ENCODE measurements around the gene ZNF837.

ZNF837 gene

DNA sequence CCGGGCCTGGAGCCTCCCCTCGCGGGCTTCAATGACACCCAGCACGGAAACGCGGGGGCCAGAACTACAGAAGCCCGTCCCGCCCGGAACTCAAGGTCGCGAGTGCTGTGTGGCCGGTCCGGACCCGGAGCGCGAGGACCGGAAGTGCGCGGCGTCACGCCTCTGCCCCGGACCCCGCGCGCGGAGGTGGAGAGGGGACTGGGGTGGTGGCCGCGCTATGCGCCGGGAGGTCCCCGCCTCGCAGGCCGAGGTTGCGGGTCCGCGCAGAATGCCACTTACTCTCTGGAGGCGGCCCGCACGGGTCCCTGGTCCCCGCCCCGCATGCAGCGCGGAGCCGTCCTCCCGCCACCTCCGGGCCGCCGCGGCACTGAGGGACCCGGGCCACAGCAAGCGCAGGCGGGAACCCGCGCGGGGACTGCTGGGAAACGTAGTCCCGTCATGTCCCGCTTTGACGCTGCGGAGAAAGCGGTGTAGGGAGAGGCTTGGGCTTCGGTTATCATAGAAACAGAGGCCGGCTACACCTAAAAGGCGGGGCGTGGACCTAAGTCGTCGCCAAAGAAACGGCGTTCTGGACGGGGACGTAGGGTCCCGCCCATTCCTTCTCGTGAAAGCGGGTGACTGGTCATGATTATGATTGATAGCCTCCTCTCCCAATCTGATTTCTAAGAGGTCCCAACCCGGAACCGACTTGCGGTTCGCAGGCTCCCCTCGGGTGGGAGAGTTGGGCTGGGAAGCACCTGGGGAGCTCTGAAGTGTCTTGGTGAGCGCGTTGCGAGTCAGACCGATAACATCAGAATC lies at the start of gene ZNF837:
TSS of gene ZNF837 (minus strand) at position 369 of the 798 bp plus-strand sequence. CDS start 11,698 bp downstream, outside the sequence.
- DNase-seq (ENCODE audit: low read depth), result peak; percentile 100
- TF ChIP-seq, protein P1, sequence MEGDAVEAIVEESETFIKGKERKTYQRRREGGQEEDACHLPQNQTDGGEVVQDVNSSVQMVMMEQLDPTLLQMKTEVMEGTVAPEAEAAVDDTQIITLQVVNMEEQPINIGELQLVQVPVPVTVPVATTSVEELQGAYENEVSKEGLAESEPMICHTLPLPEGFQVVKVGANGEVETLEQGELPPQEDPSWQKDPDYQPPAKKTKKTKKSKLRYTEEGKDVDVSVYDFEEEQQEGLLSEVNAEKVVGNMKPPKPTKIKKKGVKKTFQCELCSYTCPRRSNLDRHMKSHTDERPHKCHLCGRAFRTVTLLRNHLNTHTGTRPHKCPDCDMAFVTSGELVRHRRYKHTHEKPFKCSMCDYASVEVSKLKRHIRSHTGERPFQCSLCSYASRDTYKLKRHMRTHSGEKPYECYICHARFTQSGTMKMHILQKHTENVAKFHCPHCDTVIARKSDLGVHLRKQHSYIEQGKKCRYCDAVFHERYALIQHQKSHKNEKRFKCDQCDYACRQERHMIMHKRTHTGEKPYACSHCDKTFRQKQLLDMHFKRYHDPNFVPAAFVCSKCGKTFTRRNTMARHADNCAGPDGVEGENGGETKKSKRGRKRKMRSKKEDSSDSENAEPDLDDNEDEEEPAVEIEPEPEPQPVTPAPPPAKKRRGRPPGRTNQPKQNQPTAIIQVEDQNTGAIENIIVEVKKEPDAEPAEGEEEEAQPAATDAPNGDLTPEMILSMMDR (IDR thresholded peaks at IDR 0.05; ENCODE audit: insufficient read depth, low read depth, low read length, missing control alignments), result peak; percentile 2
- H3K4me3 ChIP-seq (ENCODE audit: low read depth, low read length), result peak within 1 kb of the TSS; percentile 84

DNA sequence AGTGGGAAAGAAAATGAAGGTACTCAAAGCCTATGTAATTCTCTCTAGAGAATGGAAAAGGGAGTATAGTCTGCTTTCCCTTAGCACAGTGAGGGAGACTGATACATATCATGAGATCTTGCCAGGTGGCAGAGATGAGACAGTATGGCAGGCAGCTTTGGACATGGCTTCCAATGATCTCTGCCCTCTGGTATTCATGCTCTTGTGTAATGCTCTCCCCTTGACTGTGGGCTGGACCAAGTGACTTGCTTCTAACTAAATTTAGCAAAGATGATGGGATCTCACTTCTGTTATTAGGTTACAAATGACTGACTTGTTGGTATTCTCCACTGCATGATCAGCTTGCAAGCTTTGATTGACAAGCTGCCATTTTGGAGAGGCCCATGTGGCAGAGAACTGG lies 48.9 kb upstream of the ZNF837 start:
- no peak overlapping the region for H3K4me3 ChIP-seq (ENCODE audit: low read depth, low read length)
- TF ChIP-seq, protein P1 (IDR thresholded peaks at IDR 0.05; ENCODE audit: insufficient read depth, low read depth, low read length, missing control alignments), result no peak
- no peak for DNase-seq (ENCODE audit: low read depth)

DNA sequence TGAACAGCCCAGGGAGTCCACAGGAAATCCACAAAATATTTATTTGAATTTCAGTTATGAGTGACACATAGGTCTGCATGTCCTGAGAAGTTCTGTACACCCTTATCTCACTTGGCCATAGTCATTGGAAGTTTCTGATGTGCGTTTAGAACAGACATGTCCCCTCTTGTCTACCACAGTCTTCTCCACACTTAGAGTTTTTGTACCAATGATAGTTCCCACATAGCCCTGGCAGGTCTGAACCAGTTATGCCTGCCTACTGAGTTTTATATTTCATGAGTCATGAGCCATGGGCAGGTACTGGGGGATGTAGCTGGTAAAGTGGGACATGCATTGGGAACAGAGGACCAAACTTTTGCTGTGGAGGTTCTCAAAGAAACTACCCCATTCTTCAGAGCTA lies 47.8 kb upstream of the ZNF837 start:
- DNase-seq (ENCODE audit: low read depth), result no peak
- TF ChIP-seq, protein P1 (IDR thresholded peaks at IDR 0.05; ENCODE audit: insufficient read depth, low read depth, low read length, missing control alignments), result no peak
- no peak overlapping the region for H3K4me3 ChIP-seq (ENCODE audit: low read depth, low read length)

DNA sequence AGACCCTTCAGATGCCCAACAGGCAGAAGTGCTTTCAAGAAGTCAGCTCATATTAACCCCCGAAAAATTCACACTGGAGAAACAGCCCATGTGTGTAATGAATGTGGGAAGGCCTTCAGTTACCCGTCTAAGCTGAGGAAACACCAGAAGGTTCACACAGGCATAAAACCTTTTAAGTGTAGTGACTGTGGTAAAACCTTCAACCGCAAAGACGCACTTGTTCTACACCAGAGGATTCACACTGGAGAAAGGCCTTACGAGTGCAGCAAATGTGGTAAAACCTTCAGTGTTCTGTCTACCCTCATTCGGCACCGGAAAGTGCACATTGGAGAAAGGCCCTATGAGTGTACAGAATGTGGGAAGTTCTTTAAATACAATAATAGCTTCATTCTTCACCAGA lies 36.2 kb upstream of the ZNF837 start:
- no peak for DNase-seq (ENCODE audit: low read depth)
- no peak overlapping the region for H3K4me3 ChIP-seq (ENCODE audit: low read depth, low read length)
- TF ChIP-seq, protein P1 (IDR thresholded peaks at IDR 0.05; ENCODE audit: insufficient read depth, low read depth, low read length, missing control alignments), result no peak

DNA sequence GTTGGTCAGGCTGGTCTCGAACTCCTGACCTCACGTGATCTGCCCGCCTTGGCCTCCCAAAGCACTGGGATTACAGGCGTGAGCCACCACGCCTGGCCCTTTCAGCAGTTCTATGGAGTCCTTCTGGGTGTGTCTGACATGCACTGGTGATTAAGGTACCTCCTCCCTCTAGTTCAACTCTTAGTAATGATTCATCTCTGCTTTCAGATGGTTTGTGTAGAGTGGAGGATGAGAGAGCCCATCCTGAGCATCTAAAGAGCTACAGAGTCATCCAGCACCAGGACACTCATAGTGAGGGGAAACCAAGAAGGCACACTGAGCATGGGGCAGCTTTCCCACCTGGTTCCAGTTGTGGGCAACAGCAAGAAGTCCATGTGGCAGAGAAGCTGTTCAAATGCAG lies 35.8 kb upstream of the ZNF837 start:
- TF ChIP-seq, protein P1 (IDR thresholded peaks at IDR 0.05; ENCODE audit: insufficient read depth, low read depth, low read length, missing control alignments), result no peak
- no peak for DNase-seq (ENCODE audit: low read depth)
- no peak overlapping the region for H3K4me3 ChIP-seq (ENCODE audit: low read depth, low read length)

DNA sequence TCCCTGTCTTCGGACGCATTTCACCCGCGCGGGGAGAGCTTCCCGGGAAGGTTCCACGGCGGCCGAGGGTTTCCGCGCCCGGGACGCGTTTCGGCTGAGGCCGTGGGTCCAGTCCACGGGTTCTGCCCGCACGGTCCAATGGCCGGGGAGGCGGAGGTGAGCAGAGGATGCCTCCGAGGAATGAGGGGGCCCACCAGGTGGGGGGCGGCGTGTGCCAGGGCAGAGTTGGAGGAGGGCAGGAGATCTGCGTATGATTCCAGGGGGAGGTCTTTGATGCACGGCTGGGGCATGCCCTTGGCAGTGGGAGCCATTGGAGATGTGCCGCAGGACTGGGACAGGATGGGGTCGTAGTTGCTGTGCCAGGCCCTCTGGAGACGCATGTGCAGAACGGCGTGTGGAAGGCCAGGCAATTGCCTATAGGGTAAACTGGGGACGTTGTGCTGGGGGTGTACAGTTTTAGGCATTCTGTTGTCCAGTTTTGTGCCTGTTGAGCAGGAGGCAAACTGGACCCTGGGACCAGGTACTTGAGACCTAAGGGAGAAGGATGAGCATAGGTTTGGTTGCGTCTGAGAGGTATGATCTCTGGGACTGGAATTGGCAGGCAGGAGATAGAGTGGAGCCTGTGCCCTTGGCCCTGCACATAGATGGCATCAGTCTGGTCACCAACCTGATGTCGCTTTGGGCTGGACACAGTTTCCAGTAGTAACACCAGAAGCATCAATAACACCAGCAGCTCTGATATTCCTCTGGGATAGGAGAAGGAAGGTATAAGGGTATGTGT lies 28.4 kb upstream of the ZNF837 start:
- peak overlapping the region; percentile 86 for H3K4me3 ChIP-seq (ENCODE audit: low read depth, low read length)
- TF ChIP-seq, protein P1 (IDR thresholded peaks at IDR 0.05; ENCODE audit: insufficient read depth, low read depth, low read length, missing control alignments), result no peak
- DNase-seq (ENCODE audit: low read depth), result peak; percentile 43
